Sigmoid colon (tissue), 4 donors: Measurements from ENCODE around the gene TRAFD1.

ENCODE experiments used
- EP300 ChIP-seq, 4 donors: sonication (generic); formaldehyde crosslinking; IDR thresholded peaks; one replicate each; pipeline ENCODE4 v1.6.1; 2017; ENCODE audit warnings: antibody characterized with exemption in 4 of 4
- POLR2A ChIP-seq, 2 donors: fragments of 450-650 bp; IDR thresholded peaks; one replicate each; pipeline ENCODE4 v1.6.1; 2016; ENCODE audit warnings: antibody characterized with exemption in 2 of 2, mild to moderate bottlenecking in 2 of 2, moderate library complexity in 2 of 2
- POLR2AphosphoS5 ChIP-seq, 4 donors: sonication (generic); formaldehyde crosslinking; IDR thresholded peaks; one replicate each; pipeline ENCODE4 v1.6.1; 2017; ENCODE audit warnings: antibody characterized with exemption in 4 of 4
- TF ChIP-seq, protein P1 (sequence below), 4 experiments: fragments of 450-650 bp in 3 of 4; fragments of 200-600 bp in 1 of 4; IDR thresholded peaks; one replicate each; pipeline ENCODE4 v1.5.1; 2016 to 2019; ENCODE audit warnings: antibody characterized with exemption in 4 of 4, mild to moderate bottlenecking in 3 of 4, moderate library complexity in 2 of 4

DNA sequence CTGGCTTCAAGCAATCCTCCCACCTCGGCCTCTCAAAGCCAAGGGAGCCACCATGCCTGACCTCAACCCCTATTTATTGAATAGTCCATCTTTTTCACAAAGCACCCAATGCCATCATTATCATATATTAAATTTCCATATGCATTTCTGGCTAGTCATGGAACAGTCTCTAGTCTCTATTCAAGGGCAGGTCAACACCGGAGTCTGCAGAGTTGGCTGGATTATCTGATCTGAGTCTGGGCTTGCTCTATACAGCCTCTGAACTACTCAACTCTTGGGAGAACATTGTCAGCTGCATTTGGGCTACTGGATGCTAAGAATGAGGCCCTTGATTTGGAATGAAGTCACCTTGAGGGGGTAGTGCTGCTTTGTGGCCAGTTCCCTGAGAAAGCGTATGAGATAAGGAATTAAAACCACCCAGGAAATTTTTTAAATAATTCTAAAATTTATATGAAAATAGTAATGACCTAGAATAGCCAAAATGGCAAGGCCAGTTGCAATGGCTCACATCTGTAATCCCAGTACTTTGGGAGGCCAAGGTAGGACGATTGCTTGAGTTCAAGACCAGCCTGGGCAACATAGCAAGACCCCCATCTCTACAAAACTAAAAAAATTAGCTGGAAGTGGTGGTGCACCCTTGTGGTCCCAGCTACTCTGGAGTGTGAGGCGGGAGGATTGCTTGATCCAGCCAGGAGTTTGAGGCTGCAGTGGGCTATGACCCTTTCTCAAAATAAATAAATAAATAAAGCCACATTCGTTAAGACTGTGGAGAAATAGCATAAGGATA, 9.9 kb upstream of the TRAFD1 start:
- TF ChIP-seq, protein P1, sequence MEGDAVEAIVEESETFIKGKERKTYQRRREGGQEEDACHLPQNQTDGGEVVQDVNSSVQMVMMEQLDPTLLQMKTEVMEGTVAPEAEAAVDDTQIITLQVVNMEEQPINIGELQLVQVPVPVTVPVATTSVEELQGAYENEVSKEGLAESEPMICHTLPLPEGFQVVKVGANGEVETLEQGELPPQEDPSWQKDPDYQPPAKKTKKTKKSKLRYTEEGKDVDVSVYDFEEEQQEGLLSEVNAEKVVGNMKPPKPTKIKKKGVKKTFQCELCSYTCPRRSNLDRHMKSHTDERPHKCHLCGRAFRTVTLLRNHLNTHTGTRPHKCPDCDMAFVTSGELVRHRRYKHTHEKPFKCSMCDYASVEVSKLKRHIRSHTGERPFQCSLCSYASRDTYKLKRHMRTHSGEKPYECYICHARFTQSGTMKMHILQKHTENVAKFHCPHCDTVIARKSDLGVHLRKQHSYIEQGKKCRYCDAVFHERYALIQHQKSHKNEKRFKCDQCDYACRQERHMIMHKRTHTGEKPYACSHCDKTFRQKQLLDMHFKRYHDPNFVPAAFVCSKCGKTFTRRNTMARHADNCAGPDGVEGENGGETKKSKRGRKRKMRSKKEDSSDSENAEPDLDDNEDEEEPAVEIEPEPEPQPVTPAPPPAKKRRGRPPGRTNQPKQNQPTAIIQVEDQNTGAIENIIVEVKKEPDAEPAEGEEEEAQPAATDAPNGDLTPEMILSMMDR (IDR thresholded peaks at IDR 0.05): no peak
- no peak for TF ChIP-seq EP300 (IDR thresholded peaks at IDR 0.05)
- no peak for TF ChIP-seq POLR2A (IDR thresholded peaks at IDR 0.05)
- no peak for TF ChIP-seq POLR2AphosphoS5 (IDR thresholded peaks at IDR 0.05)
